ENCODE measurements around the gene SPACA7. TPM values are rescaled to one million over a fixed set of nuclear protein-coding genes. Genes with fewer than 3 reads are reported as not detected.

Gene SPACA7
- total and polyA plus RNA-seq, 2 experiments from 2014 or later = not detected

DNA sequence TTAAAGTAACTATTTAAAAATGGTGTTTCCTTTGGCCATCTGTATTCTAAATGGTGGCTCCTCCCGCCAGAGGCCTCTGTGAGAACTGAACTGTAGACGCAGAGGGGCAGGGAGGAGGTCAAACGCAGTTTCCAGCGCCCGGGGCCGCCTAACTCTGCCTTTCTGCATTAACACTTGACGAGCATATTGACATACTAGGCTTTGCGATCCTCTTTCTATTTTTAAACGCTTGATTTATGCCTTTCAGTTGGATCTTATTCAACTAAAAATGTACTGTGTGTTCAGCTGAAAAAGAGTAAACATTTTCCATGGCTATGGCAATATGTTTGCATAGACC, 74.7 kb downstream of the SPACA7 start:
- Histone ChIP-seq H3K27me3 (peaks cover 17% of the 10 kb centered on the region), H3K36me3 (no peaks in the 10 kb centered on the region), H3K4me3 (no peak overlapping the region), H3K27ac (no peak overlapping the region), H3K4me1 (ENCODE audit: low read depth) (no peaks in the 10 kb centered on the region), H3K9me3 (ENCODE audit: low read depth) (no peaks in the 10 kb centered on the region)
- TF ChIP-seq, protein P1, sequence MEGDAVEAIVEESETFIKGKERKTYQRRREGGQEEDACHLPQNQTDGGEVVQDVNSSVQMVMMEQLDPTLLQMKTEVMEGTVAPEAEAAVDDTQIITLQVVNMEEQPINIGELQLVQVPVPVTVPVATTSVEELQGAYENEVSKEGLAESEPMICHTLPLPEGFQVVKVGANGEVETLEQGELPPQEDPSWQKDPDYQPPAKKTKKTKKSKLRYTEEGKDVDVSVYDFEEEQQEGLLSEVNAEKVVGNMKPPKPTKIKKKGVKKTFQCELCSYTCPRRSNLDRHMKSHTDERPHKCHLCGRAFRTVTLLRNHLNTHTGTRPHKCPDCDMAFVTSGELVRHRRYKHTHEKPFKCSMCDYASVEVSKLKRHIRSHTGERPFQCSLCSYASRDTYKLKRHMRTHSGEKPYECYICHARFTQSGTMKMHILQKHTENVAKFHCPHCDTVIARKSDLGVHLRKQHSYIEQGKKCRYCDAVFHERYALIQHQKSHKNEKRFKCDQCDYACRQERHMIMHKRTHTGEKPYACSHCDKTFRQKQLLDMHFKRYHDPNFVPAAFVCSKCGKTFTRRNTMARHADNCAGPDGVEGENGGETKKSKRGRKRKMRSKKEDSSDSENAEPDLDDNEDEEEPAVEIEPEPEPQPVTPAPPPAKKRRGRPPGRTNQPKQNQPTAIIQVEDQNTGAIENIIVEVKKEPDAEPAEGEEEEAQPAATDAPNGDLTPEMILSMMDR (IDR thresholded peaks at IDR 0.05; ENCODE audit: low read depth, low read length) = no peak
- DNase-seq (ENCODE audit: low read depth in 1 of 2, low spot score in 1 of 2) = no peak

DNA sequence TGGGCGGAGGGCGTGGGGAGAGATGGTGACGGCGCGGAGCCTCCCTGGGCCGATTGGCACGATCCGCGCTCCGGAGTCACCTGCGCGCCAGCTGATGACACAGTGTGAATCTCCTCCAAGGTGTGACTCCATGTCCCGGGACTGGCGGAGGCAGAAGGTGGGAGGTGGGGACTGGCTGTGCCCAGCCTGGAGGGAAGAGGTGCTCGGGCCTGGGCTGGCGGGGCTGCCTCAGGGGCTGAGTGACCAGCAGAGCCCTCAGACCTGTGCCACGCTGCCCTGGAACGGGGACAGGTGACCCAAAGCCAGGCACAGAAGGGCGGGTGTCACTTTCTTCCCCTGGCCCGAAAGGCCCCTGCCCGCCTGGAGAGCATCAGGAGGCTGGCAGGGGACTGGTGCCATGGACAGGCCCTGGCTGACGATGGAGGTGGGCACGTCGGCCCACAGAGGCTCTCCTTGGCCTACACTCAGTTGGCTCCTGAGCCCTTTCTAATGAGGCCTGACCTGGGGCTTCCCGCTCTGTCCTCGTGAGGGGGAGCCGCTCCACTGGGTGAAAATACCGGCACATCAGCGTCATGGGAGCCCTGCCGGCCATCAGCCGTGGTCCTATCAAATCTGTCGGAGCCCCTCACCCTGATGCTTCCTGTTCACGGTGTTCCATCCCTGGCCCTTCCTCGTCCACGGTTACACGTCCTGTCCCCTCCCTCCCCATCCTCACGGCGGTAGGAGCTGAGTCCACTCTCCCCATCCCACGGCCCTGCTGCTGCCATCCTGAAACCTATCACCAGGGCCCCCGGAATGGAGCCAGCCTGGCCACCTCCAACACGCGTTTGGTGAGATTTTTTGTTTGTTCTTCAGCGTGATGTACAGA, 75.6 kb downstream of the SPACA7 start:
- DNase-seq (ENCODE audit: low read depth in 1 of 2, low spot score in 1 of 2) = no peak
- TF ChIP-seq, protein P1 (IDR thresholded peaks at IDR 0.05; ENCODE audit: low read depth, low read length) = no peak
- peaks cover 9% of the 10 kb centered on the region for H3K27me3 ChIP-seq
- no peak overlapping the region for H3K27ac ChIP-seq
- H3K4me1 ChIP-seq (ENCODE audit: low read depth) = no peaks in the 10 kb centered on the region
- H3K36me3 ChIP-seq = no peaks in the 10 kb centered on the region
- no peak overlapping the region for H3K4me3 ChIP-seq
- H3K9me3 ChIP-seq (ENCODE audit: low read depth) = no peaks in the 10 kb centered on the region

DNA sequence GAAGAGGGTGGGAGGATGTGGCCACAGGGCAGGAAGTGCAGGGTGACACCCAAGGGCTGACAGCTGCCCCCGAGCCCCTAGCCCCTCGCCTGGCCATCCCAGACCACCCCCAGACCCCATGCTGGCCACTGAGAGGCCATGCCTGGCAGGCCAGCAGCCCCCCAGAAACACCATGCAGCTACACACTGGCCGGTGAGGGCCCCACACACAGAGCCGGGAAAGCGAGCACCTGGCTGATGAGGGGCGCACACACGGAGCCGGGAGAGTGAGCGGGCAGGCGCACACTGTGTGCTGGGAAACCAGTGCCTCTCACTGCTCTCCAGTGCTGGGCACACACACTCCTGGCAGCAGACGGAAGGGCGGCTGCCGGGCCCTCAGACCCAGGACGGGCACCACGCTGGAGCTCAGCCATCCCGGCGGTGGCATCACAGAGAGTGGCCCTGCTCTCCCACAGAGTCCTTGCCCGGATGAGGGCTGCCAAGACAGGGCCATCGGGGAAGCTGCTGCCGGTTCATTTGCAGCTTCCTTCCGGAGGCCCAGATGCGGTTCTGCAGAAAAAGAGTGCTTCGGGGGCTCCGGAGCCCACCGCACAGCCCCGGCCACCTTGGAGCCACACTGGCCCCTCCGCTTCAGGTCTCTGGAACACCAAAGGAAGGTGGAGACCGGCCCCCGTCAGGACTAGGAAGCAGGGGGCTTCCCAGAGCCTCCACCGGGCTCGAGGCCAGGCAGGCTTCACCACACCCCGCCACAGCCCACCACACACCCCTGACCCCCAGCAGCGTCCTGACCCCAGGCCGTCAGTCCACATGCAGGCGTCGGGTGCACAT, 76.4 kb downstream of the SPACA7 start:
- Histone ChIP-seq H3K4me3 (no peak overlapping the region), H3K4me1 (ENCODE audit: low read depth) (no peaks in the 10 kb centered on the region), H3K36me3 (no peaks in the 10 kb centered on the region), H3K27me3 (peaks cover 4% of the 10 kb centered on the region), H3K9me3 (ENCODE audit: low read depth) (no peaks in the 10 kb centered on the region), H3K27ac (no peak overlapping the region)
- TF ChIP-seq, protein P1 (IDR thresholded peaks at IDR 0.05; ENCODE audit: low read depth, low read length) = no peak
- DNase-seq (ENCODE audit: low read depth in 1 of 2, low spot score in 1 of 2) = no peak

DNA sequence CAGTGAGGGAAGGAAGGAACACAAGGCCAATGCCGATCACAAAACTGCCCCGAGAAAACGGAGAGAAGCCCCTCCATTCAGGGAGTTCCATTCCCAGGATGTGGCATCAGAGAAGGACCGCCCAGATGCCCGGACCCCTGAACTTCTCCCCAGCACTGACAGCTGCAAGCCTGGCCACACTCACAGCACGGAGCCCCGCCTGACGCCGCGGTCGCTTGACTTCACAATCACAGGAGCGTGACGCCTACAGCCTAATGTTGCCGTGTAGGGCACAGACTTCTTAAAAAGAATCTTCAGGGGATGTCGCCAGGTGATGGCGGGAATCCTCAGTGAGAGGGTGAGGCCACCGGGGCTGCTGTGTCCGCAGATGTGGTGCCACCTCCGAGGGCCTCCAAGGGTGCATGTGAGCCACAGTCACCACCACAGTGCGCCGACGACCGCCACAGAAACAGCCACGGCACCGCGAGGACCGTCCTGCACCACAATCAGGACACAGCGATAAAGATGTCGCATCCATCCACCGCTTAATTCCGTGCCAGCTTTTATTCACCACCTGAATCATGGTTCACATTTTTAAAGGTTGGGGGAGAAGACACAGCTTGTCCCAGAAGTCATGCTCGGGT, 77.2 kb downstream of the SPACA7 start:
- peaks cover 4% of the 10 kb centered on the region for H3K27me3 ChIP-seq
- no peak for DNase-seq (ENCODE audit: low read depth in 1 of 2, low spot score in 1 of 2)
- no peaks in the 10 kb centered on the region for H3K9me3 ChIP-seq (ENCODE audit: low read depth)
- TF ChIP-seq, protein P1 (IDR thresholded peaks at IDR 0.05; ENCODE audit: low read depth, low read length) = no peak
- no peaks in the 10 kb centered on the region for H3K4me1 ChIP-seq (ENCODE audit: low read depth)
- no peaks in the 10 kb centered on the region for H3K36me3 ChIP-seq
- no peak overlapping the region for H3K27ac ChIP-seq
- no peak overlapping the region for H3K4me3 ChIP-seq

DNA sequence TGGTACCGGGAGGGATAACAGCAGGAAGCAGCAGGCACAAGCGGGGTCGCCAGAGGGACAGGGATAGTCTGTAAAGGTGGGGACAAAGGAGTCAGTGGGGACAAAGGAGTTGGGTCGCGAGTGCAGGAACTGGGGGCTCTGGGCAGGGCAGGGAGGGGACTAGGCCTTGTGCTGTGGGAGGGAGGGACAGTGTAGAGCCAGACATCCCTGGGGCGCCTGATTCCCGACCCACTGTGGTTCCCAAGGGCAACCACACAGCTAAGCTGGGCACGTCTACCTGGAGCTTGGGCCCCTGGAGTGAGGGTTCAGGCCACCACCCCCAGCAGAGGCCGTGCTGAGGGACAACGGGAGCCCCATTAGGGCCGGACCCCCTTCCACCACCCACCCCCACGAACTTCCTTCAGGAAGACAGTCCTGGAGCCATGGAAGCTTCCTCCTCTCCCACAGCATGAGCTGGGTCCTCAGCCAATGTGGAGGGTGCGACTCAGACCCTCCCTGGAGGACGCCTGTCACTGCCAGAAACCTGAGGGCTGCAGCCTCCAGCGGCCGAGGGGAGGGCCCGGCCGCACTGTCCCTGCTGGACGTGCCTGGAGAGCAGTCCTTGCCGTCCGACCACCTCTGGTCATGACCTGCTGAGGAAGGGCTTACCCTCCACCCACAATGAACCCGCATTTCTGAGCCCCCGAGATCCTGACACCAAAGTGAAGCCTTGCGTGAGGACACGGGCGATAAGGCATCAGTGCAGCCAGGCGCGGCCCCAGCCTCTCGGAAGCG, 77.9 kb downstream of the SPACA7 start:
- H3K36me3 ChIP-seq = no peaks in the 10 kb centered on the region

More for the DNA sequence above, 77.9 kb downstream of the SPACA7 start:
- no peaks in the 10 kb centered on the region for H3K27me3 ChIP-seq
- TF ChIP-seq, protein P1 (IDR thresholded peaks at IDR 0.05; ENCODE audit: low read depth, low read length) = no peak
- H3K27ac ChIP-seq = no peak overlapping the region
- no peaks in the 10 kb centered on the region for H3K4me1 ChIP-seq (ENCODE audit: low read depth)
- no peak for DNase-seq (ENCODE audit: low read depth in 1 of 2, low spot score in 1 of 2)
- no peaks in the 10 kb centered on the region for H3K9me3 ChIP-seq (ENCODE audit: low read depth)
- no peak overlapping the region for H3K4me3 ChIP-seq
